HEK293 (cell line): Measurements from ENCODE around the gene ADAMTS13.

Experiments used
- CTCF ChIA-PET: fragments of 350-600 bp; formaldehyde crosslinking; extraction: SDS; loops from one replicate; lab custom pipeline; 2021; ENCODE audit warnings: antibody characterized with exemption; lab: Yijun Ruan, JAX
- POLR2A ChIA-PET: fragments of 300-600 bp; formaldehyde crosslinking; extraction: SDS; loops from one replicate; lab custom pipeline; 2020; ENCODE audit warnings: antibody characterized with exemption, inconsistent platforms; lab: Yijun Ruan, JAX
- H3K27ac ChIP-seq: fragments of 200-500 bp; sonication (Bioruptor generic); 2 replicates; pipeline ENCODE4 v1.5.1; 2014; ENCODE audit warnings: low read depth, low read length, control low read depth, inconsistent platforms; ENCODE audit errors: extremely low read depth
- H3K36me3 ChIP-seq, 2 experiments: fragments of 200-500 bp in 1 of 2; sonication (Bioruptor generic) in 1 of 2; 1 replicate in 1 of 2; 2 replicates in 1 of 2; pipeline ENCODE4 v1.5.1; 2014 to 2017; ENCODE audit warnings: inconsistent platforms in 2 of 2, low read length in 2 of 2; ENCODE audit not compliant: control insufficient read depth in 2 of 2, insufficient read depth in 1 of 2
- H3K4me1 ChIP-seq: fragments of 200-500 bp; sonication (Bioruptor generic); 2 replicates; pipeline ENCODE4 v1.5.1; 2014; ENCODE audit warnings: mild to moderate bottlenecking, low read length, inconsistent platforms; ENCODE audit not compliant: control insufficient read depth, insufficient read depth
- H3K4me3 ChIP-seq: 2 replicates; pipeline ENCODE4 v1.5.1; 2011; ENCODE audit warnings: low read depth, mild to moderate bottlenecking, control low read depth, low read length, moderate library complexity
- H3K9me3 ChIP-seq: fragments of 200-500 bp; sonication (Bioruptor generic); 2 replicates; pipeline ENCODE4 v1.5.1; 2014; ENCODE audit warnings: low read depth, low read length, inconsistent platforms; ENCODE audit not compliant: control insufficient read depth, insufficient read depth
- BCL11B ChIP-seq: fragments of 450-650 bp; formaldehyde crosslinking; IDR thresholded peaks from 2 replicates; pipeline ENCODE4 v1.5.1; 2016; ENCODE audit warnings: low read depth, missing biosample characterization, missing genetic modification characterization
- HOXA7 ChIP-seq: sonication (generic); formaldehyde crosslinking; IDR thresholded peaks from 2 replicates; pipeline ENCODE4 v1.8.1; 2022; ENCODE audit warnings: missing genetic modification reagents, borderline replicate concordance
- SP7 ChIP-seq: fragments of 450-650 bp; formaldehyde crosslinking; IDR thresholded peaks from 2 replicates; pipeline ENCODE4 v1.5.1; 2016; ENCODE audit warnings: missing biosample characterization, missing genetic modification characterization
- ZEB2 ChIP-seq: fragments of 450-650 bp; formaldehyde crosslinking; IDR thresholded peaks from 2 replicates; pipeline ENCODE4 v1.5.1; 2016; ENCODE audit warnings: missing biosample characterization, missing genetic modification characterization
- ZFP69B ChIP-seq: fragments of 450-650 bp; formaldehyde crosslinking; IDR thresholded peaks from 2 replicates; pipeline ENCODE4 v1.5.1; 2016; ENCODE audit warnings: missing biosample characterization, missing genetic modification characterization
- ZNF292 ChIP-seq: fragments of 450-650 bp; formaldehyde crosslinking; IDR thresholded peaks from 2 replicates; pipeline ENCODE4 v1.5.1; 2016; ENCODE audit warnings: low read depth, missing biosample characterization, missing genetic modification characterization, borderline replicate concordance
- ZNF404 ChIP-seq: fragments of 450-650 bp; formaldehyde crosslinking; IDR thresholded peaks from 2 replicates; pipeline ENCODE4 v1.5.1; 2017; ENCODE audit warnings: missing biosample characterization, missing genetic modification characterization
- ZNF510 ChIP-seq: fragments of 450-650 bp; formaldehyde crosslinking; IDR thresholded peaks from 2 replicates; pipeline ENCODE4 v1.5.1; 2018; ENCODE audit warnings: mild to moderate bottlenecking, missing genetic modification characterization, missing biosample characterization; ENCODE audit not compliant: insufficient replicate concordance
- ZNF548 ChIP-seq: fragments of 450-650 bp; formaldehyde crosslinking; IDR thresholded peaks from 2 replicates; pipeline ENCODE4 v1.5.1; 2016; ENCODE audit warnings: missing biosample characterization, missing genetic modification characterization
- ZNF658 ChIP-seq: fragments of 450-650 bp; formaldehyde crosslinking; IDR thresholded peaks from 2 replicates; pipeline ENCODE4; 2016; ENCODE audit warnings: missing biosample characterization, missing genetic modification characterization
- TF ChIP-seq, protein P1 (sequence below): fragments of 450-650 bp; formaldehyde crosslinking; IDR thresholded peaks from 2 replicates; pipeline ENCODE4 v1.5.1; 2016; ENCODE audit warnings: missing biosample characterization, missing genetic modification characterization
- TF ChIP-seq, protein P2 (sequence below): fragments of 450-650 bp; formaldehyde crosslinking; IDR thresholded peaks from 2 replicates; pipeline ENCODE4 v1.5.1; 2016; ENCODE audit warnings: missing biosample characterization, missing genetic modification characterization
- TF ChIP-seq, protein P3 (sequence below): fragments of 450-650 bp; formaldehyde crosslinking; IDR thresholded peaks from 2 replicates; pipeline ENCODE4 v1.5.1; 2016; ENCODE audit warnings: missing biosample characterization, missing genetic modification characterization
- TF ChIP-seq, protein P4 (sequence below): fragments of 450-650 bp; formaldehyde crosslinking; IDR thresholded peaks from 2 replicates; pipeline ENCODE4 v1.5.1; 2016; ENCODE audit warnings: missing biosample characterization, missing genetic modification characterization
- TF ChIP-seq, protein P5 (sequence below): fragments of 450-650 bp; formaldehyde crosslinking; IDR thresholded peaks from 2 replicates; pipeline ENCODE4 v1.5.1; 2016; ENCODE audit warnings: missing biosample characterization, missing genetic modification characterization
- TF ChIP-seq, protein P6 (sequence below): fragments of 450-650 bp; formaldehyde crosslinking; IDR thresholded peaks from 2 replicates; pipeline ENCODE4 v1.5.1; 2017; ENCODE audit warnings: missing biosample characterization, missing genetic modification characterization
- TF ChIP-seq, protein P7 (sequence below): fragments of 450-650 bp; formaldehyde crosslinking; IDR thresholded peaks from 2 replicates; pipeline ENCODE4 v1.5.1; 2016; ENCODE audit warnings: missing biosample characterization, missing genetic modification characterization, borderline replicate concordance

Gene ADAMTS13

DNA sequence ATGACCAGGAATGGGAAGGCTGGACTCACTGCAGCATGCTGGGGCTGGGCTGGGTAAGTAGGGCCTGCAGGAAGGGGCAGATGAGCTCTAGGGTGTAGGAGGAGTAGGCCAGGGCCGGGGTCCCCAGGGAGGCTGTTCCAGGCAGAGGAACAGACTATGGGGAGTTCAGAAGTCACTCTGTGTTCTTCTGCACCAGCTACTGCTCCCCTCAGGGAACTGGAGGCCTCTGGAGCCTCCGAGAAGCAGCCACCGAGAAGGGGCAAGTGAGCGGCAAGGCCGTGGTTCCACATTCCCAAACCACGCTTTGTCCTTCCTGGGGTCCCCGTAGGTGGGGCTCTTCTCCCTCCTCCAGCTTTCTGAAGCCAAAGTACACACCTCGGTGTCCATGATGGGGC lies 65.2 kb downstream of the ADAMTS13 start:
- TF ChIP-seq, protein P1, sequence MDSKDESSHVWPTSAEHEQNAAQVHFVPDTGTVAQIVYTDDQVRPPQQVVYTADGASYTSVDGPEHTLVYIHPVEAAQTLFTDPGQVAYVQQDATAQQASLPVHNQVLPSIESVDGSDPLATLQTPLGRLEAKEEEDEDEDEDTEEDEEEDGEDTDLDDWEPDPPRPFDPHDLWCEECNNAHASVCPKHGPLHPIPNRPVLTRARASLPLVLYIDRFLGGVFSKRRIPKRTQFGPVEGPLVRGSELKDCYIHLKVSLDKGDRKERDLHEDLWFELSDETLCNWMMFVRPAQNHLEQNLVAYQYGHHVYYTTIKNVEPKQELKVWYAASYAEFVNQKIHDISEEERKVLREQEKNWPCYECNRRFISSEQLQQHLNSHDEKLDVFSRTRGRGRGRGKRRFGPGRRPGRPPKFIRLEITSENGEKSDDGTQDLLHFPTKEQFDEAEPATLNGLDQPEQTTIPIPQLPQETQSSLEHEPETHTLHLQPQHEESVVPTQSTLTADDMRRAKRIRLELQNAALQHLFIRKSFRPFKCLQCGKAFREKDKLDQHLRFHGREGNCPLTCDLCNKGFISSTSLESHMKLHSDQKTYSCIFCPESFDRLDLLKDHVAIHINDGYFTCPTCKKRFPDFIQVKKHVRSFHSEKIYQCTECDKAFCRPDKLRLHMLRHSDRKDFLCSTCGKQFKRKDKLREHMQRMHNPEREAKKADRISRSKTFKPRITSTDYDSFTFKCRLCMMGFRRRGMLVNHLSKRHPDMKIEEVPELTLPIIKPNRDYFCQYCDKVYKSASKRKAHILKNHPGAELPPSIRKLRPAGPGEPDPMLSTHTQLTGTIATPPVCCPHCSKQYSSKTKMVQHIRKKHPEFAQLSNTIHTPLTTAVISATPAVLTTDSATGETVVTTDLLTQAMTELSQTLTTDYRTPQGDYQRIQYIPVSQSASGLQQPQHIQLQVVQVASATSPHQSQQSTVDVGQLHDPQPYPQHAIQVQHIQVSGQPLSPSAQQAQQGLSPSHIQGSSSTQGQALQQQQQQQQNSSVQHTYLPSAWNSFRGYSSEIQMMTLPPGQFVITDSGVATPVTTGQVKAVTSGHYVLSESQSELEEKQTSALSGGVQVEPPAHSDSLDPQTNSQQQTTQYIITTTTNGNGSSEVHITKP, result no peak
- TF ChIP-seq HOXA7 (CRISPR knock-in tag) (no peak), BCL11B (tag by site-specific recombination) (no peak), ZNF658 (no peak), ZFP69B (tag by site-specific recombination) (no peak)
- TF ChIP-seq, protein P2, sequence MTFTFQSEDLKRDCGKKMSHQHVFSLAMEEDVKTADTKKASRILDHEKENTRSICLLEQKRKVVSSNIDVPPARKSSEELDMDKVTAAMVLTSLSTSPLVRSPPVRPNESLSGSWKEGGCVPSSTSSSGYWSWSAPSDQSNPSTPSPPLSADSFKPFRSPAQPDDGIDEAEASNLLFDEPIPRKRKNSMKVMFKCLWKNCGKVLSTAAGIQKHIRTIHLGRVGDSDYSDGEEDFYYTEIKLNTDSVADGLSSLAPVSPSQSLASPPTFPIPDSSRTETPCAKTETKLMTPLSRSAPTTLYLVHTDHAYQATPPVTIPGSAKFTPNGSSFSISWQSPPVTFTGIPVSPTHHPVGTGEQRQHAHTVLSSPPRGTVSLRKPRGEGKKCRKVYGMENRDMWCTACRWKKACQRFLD (tag by site-specific recombination), result no peak
- TF ChIP-seq, protein P3, sequence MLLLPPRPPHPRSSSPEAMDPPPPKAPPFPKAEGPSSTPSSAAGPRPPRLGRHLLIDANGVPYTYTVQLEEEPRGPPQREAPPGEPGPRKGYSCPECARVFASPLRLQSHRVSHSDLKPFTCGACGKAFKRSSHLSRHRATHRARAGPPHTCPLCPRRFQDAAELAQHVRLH, result no peak
- TF ChIP-seq, protein P4, sequence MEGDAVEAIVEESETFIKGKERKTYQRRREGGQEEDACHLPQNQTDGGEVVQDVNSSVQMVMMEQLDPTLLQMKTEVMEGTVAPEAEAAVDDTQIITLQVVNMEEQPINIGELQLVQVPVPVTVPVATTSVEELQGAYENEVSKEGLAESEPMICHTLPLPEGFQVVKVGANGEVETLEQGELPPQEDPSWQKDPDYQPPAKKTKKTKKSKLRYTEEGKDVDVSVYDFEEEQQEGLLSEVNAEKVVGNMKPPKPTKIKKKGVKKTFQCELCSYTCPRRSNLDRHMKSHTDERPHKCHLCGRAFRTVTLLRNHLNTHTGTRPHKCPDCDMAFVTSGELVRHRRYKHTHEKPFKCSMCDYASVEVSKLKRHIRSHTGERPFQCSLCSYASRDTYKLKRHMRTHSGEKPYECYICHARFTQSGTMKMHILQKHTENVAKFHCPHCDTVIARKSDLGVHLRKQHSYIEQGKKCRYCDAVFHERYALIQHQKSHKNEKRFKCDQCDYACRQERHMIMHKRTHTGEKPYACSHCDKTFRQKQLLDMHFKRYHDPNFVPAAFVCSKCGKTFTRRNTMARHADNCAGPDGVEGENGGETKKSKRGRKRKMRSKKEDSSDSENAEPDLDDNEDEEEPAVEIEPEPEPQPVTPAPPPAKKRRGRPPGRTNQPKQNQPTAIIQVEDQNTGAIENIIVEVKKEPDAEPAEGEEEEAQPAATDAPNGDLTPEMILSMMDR (tag by site-specific recombination), result no peak
- TF ChIP-seq, protein P5, sequence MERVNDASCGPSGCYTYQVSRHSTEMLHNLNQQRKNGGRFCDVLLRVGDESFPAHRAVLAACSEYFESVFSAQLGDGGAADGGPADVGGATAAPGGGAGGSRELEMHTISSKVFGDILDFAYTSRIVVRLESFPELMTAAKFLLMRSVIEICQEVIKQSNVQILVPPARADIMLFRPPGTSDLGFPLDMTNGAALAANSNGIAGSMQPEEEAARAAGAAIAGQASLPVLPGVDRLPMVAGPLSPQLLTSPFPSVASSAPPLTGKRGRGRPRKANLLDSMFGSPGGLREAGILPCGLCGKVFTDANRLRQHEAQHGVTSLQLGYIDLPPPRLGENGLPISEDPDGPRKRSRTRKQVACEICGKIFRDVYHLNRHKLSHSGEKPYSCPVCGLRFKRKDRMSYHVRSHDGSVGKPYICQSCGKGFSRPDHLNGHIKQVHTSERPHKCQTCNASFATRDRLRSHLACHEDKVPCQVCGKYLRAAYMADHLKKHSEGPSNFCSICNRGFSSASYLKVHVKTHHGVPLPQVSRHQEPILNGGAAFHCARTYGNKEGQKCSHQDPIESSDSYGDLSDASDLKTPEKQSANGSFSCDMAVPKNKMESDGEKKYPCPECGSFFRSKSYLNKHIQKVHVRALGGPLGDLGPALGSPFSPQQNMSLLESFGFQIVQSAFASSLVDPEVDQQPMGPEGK (tag by site-specific recombination), result no peak
- TF ChIP-seq, protein P6, sequence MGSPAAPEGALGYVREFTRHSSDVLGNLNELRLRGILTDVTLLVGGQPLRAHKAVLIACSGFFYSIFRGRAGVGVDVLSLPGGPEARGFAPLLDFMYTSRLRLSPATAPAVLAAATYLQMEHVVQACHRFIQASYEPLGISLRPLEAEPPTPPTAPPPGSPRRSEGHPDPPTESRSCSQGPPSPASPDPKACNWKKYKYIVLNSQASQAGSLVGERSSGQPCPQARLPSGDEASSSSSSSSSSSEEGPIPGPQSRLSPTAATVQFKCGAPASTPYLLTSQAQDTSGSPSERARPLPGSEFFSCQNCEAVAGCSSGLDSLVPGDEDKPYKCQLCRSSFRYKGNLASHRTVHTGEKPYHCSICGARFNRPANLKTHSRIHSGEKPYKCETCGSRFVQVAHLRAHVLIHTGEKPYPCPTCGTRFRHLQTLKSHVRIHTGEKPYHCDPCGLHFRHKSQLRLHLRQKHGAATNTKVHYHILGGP (tag by site-specific recombination), result no peak
- CTCF ChIA-PET, result interaction anchor here (0.6 to 4.5 kb wide), 23 partner anchors 8 to 614 kb away, joined by 3 to 69 read pairs (median 6); no protein-coding TSS in a partner anchor
- Histone ChIP-seq H3K36me3 (no peaks in the 10 kb centered on the region), H3K4me3 (no peak overlapping the region), H3K9me3 (no peaks in the 10 kb centered on the region), H3K27ac (no peak overlapping the region), H3K4me1 (no peaks in the 10 kb centered on the region)
- POLR2A ChIA-PET, result no interaction called here

DNA sequence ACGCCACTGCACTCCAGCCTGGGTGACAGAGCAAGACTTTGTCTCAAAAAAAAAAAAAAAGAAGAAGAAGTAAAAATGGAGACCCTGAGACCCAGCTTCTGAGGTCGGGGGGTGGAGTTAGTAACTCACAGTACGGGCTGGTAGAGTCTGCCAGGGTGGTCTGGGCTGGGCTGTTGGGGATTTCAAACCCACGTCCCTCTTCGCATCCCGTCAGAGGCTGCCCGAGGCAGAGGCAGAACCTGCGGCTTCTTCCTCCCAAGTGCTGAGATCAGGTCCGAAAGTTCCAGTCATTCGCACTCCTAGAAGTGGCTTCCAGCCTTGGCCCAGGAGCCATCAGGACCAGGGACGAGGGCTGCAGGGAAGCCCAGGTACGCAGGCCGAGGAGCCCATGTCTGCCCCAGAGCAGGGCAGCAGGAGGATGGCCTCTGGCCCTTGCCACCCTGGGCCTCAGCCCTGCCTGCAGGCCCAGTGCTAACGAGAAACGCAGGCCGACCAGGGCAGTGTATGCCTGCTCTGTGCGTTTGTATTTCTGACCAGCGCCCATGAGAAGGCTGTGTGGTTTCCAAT lies 66.6 kb downstream of the ADAMTS13 start:
- H3K4me1 ChIP-seq, result no peaks in the 10 kb centered on the region
- CTCF ChIA-PET, result interaction anchor here (0.7 to 4.5 kb wide), 8 partner anchors 10 to 509 kb away, joined by 3 to 69 read pairs (median 4); partner anchors contain the start of gene CACFD1
- TF ChIP-seq ZNF548 (no peak), ZEB2 (no peak), ZNF404 (tag by site-specific recombination) (no peak), ZNF292 (tag by site-specific recombination) (no peak), SP7 (tag by site-specific recombination) (no peak), ZNF510 (tag by site-specific recombination) (no peak)
- TF ChIP-seq, protein P7, sequence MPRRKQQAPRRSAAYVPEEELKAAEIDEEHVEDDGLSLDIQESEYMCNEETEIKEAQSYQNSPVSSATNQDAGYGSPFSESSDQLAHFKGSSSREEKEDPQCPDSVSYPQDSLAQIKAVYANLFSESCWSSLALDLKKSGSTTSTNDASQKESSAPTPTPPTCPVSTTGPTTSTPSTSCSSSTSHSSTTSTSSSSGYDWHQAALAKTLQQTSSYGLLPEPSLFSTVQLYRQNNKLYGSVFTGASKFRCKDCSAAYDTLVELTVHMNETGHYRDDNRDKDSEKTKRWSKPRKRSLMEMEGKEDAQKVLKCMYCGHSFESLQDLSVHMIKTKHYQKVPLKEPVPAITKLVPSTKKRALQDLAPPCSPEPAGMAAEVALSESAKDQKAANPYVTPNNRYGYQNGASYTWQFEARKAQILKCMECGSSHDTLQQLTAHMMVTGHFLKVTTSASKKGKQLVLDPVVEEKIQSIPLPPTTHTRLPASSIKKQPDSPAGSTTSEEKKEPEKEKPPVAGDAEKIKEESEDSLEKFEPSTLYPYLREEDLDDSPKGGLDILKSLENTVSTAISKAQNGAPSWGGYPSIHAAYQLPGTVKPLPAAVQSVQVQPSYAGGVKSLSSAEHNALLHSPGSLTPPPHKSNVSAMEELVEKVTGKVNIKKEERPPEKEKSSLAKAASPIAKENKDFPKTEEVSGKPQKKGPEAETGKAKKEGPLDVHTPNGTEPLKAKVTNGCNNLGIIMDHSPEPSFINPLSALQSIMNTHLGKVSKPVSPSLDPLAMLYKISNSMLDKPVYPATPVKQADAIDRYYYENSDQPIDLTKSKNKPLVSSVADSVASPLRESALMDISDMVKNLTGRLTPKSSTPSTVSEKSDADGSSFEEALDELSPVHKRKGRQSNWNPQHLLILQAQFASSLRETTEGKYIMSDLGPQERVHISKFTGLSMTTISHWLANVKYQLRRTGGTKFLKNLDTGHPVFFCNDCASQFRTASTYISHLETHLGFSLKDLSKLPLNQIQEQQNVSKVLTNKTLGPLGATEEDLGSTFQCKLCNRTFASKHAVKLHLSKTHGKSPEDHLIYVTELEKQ (tag by site-specific recombination), result no peak
- TF ChIP-seq, protein P3, result no peak

More for the DNA sequence above, 66.6 kb downstream of the ADAMTS13 start:
- POLR2A ChIA-PET, result interaction anchor here (1.2 kb wide), 1 partner anchor 140 kb away, joined by 4 read pairs; the partner anchor contains the start of genes MED22 and RPL7A
- no peak overlapping the region for H3K27ac ChIP-seq
- H3K4me3 ChIP-seq, result no peak overlapping the region
- H3K36me3 ChIP-seq, result no peaks in the 10 kb centered on the region
- no peaks in the 10 kb centered on the region for H3K9me3 ChIP-seq
